Measurements from ENCODE around the gene WNT10A. TPM values are rescaled to one million over a fixed set of nuclear protein-coding genes. Genes with fewer than 3 reads are reported as not detected.

The WNT10A gene
- total and polyA plus RNA-seq, 2 of the 8 experiments (the other 6 are each of a cell fraction or from before 2014, with no cell fraction given) = 0.05 TPM; not detected in 1

DNA sequence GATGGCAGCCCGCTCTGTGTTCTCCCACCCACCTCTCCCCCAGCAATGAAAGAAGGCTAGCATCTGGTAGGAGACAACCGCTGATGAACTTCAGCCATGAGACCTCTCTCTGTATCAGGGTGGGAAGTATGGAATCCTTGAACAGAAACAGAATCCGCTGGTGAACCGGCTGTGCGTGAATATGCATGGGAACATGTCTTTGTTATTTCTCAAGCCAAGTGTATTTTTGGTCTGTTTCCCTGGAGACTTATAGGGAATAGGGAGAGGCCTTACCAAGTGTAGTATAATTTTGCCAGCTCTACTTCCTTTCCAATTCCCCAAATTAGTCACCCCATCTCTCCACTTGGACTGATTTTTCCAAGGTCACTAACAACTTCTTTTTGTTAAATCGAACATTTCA, 30.1 kb downstream of the WNT10A start:
- H3K9ac ChIP-seq (replicated peaks in 1 of 4; ENCODE audit: extremely low read depth in 1 of 4, low read depth in 3 of 4, low read length in 3 of 4) = no peak overlapping the region
- H3K14ac ChIP-seq (ENCODE audit: insufficient read length) = no peak overlapping the region
- no peak overlapping the region for H3K4me2 ChIP-seq (ENCODE audit: insufficient read depth in 1 of 2, low read depth in 2 of 2, low read length in 2 of 2)
- H3K27me3 ChIP-seq (replicated peaks in 1 of 4; ENCODE audit: control insufficient read depth in 3 of 4, extremely low read depth in 1 of 4, insufficient read depth in 3 of 4, low read length in 3 of 4) = peaks cover 0 to 17% (median 12%) of the 10 kb centered on the region in 4 experiments; a peak in 5 of 7 replicates
- no peaks in the 10 kb centered on the region for H3K36me3 ChIP-seq (ENCODE audit: control insufficient read depth in 2 of 4, insufficient read depth in 4 of 4, low read length in 3 of 4)
- no peaks in the 10 kb centered on the region for H4K20me1 ChIP-seq (replicated peaks in 1 of 2; ENCODE audit: control insufficient read depth in 1 of 2, insufficient read depth in 2 of 2, low read length in 2 of 2)
- H3K79me1 ChIP-seq (ENCODE audit: low read depth, low read length) = no peaks in the 10 kb centered on the region
- WGBS, 2 experiments (ENCODE audit: extremely low coverage in 1 of 2, insufficient coverage in 1 of 2, insufficient read length in 1 of 2, insufficient replicate concordance in 2 of 2, low coverage in 1 of 2, low lambda C conversion rate in 2 of 2, missing lambda C conversion rate in 1 of 2) = 91% methylated on average over 6 of the region's 6 CpGs; no CpG with 5 or more reads in 1 of the 2 experiments
- H2BK15ac ChIP-seq (ENCODE audit: low read length) = no peak overlapping the region
- no peaks in the 10 kb centered on the region for H3K9me3 ChIP-seq (ENCODE audit: insufficient read depth in 2 of 2, low read depth in 1 of 2, low read length in 1 of 2)
- peaks cover 7% of the 10 kb centered on the region; the same call in 1 of the 2 replicates for H3K23me2 ChIP-seq (ENCODE audit: low read depth, low read length)
- ChIA-PET CTCF (ENCODE audit: partially characterized antibody) (interaction anchor here (0.8 to 9.3 kb wide), 6 partner anchors 9 to 100 kb away, joined by 3 to 66 read pairs (median 4); partner anchors contain the start of gene CDK5R2), POLR2A (ENCODE audit: partially characterized antibody) (interaction anchor here (0.9 to 2.0 kb wide), 3 partner anchors 12 to 33 kb away, joined by 4 to 6 read pairs (median 4); no protein-coding TSS in a partner anchor)
- no peak overlapping the region for H3K56ac ChIP-seq (replicated peaks; ENCODE audit: insufficient read length, low read depth, low read length)
- H2BK12ac ChIP-seq (ENCODE audit: low read depth, low read length) = no peak overlapping the region
- TF ChIP-seq EZH2 (IDR thresholded peaks at IDR 0.05; ENCODE audit: low read depth, low read length, severe bottlenecking) (no peak), HDAC2 (IDR thresholded peaks at IDR 0.05; ENCODE audit: borderline replicate concordance in 1 of 2, low read depth in 2 of 2, low read length in 2 of 2) (no peak), GABPA (IDR thresholded peaks at IDR 0.05; ENCODE audit: borderline replicate concordance, insufficient read depth, low read length) (no peak)
- no peak overlapping the region for H3K27ac ChIP-seq (ENCODE audit: low read depth, low read length)
- no peak overlapping the region for H3K4ac ChIP-seq (replicated peaks; ENCODE audit: insufficient read length, low read depth, low read length)
- DNase-seq (ENCODE audit: low read depth in 1 of 2, low spot score in 2 of 2) = no peak
- no peak overlapping the region for H3K18ac ChIP-seq (ENCODE audit: extremely low read depth, low read length)
- H3K4me3 ChIP-seq (ENCODE audit: extremely low read depth in 1 of 4, insufficient read depth in 2 of 4, low read depth in 3 of 4, low read length in 4 of 4) = no peak overlapping the region
- H4K5ac ChIP-seq (ENCODE audit: insufficient read length, low read depth, low read length) = no peak overlapping the region
- no peak overlapping the region for H2AK5ac ChIP-seq (ENCODE audit: low read depth, low read length)
- no peak overlapping the region for H3K23ac ChIP-seq (ENCODE audit: insufficient read length)
- no peak overlapping the region for H4K8ac ChIP-seq (ENCODE audit: extremely low read depth, insufficient read depth, low read length)
- FAIRE-seq = no peak
- H4K91ac ChIP-seq (replicated peaks; ENCODE audit: insufficient read length, low read length) = no peak overlapping the region
- no peak overlapping the region for H2BK20ac ChIP-seq (ENCODE audit: low read length)
- H2BK5ac ChIP-seq (ENCODE audit: low read depth, low read length) = no peak overlapping the region
- H2AFZ ChIP-seq (ENCODE audit: low read length) = no peak overlapping the region
- H3K79me2 ChIP-seq (ENCODE audit: control insufficient read depth in 1 of 2, insufficient read depth in 2 of 2, low read length in 2 of 2) = no peaks in the 10 kb centered on the region
- H3K4me1 ChIP-seq (replicated peaks in 1 of 4; ENCODE audit: control insufficient read depth in 3 of 4, insufficient read depth in 4 of 4, low read length in 3 of 4) = peaks cover 0 to 4% (median 1%) of the 10 kb centered on the region in 4 experiments; a peak in 2 of 7 replicates
- no peak overlapping the region for H2BK120ac ChIP-seq (replicated peaks; ENCODE audit: low read depth, low read length)

Data from H1 (cell line).